A673 (cell line): ENCODE data around the gene TPX2.

Experiments used
- CTCF ChIP-seq: fragments of 300-800, 200-600 bp; sonication (generic); conservative IDR thresholded peaks from 2 replicates; pipeline ENCODE4 v1.5.1; 2017; ENCODE audit warnings: low read depth, mild to moderate bottlenecking, antibody characterized with exemption, low read length, moderate library complexity, mixed read lengths
- EZH2 ChIP-seq: fragments of 200-600 bp; sonication (generic); IDR thresholded peaks from 2 replicates; pipeline ENCODE4 v1.6.1; 2017; ENCODE audit warnings: borderline replicate concordance, low read depth, mild to moderate bottlenecking, mixed read lengths, antibody characterized with exemption, low read length; ENCODE audit not compliant: poor library complexity, severe bottlenecking

DNA sequence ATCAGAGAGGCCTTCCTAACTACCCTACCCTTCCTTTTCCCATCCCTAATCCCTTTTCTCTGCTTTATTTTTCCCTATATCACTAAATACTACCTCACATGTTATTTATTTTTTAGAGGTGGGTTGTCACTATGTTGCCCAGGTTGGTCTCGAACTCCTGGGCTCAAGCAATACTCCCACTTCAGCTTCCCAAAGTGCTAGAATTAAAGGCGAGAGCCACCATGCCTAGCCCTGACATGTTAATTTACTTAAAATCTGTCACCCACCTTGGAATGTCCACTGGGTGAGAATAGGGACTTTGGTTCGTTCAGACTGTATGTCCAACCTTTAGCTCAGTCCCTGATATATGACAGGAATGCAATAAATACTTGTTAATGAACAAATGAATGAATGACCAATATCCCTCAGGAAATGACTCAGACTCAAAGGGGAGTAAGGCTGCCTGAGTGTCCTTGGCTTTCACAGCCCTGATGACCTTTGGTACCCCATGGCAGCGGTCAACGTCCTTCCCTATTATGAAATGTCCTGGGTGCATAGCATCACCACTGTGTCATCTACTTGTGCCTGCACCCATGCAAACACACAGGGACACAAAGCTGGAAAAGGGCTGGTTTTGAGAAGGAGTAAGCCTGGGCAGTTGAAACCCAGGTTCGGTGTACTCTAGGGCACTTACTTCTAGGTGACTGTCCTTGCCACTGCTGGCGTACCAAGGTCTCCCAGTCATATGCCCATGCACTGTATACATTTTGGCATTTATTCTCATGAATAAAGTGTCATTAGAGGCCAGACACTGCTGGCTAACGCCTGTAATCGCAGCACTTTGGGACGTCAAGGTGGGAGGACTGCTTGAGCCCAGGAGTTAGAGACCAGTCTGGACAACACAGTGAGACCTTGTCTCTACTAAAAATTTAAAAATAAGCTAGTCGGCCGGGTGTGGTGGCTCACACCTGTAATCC is 43.0 kb upstream of the TPX2 start:
- TF ChIP-seq CTCF, result no peak
- TF ChIP-seq EZH2, result no peak
